ENCODE measurements around the gene PRSS57. TPM values are rescaled to one million over a fixed set of nuclear protein-coding genes. Genes with fewer than 3 reads are reported as not detected.

Gene PRSS57
- total RNA-seq, 1 experiment from 2014 or later: not detected

GRCh38 chr19:658059-658839 lies 37.0 kb downstream of the PRSS57 start:
- peaks cover 18% of the 10 kb centered on the region for H3K4me1 Mint-ChIP-seq (ENCODE audit: insufficient read depth, unreplicated experiment)
- H3K9me3 Mint-ChIP-seq (ENCODE audit: unreplicated experiment): no peaks in the 10 kb centered on the region
- no peak overlapping the region for H3K27ac Mint-ChIP-seq (ENCODE audit: low read depth, unreplicated experiment)
- BruUV-seq (replicated peaks): no TSS peak
- TF ChIP-seq CTCF (IDR thresholded peaks at IDR 0.05; ENCODE audit: unreplicated experiment): no peak
- peaks cover 28% of the 10 kb centered on the region for H3K36me3 Mint-ChIP-seq (ENCODE audit: insufficient read depth, unreplicated experiment)
- no peak overlapping the region for H3K4me3 Mint-ChIP-seq (ENCODE audit: unreplicated experiment)
- H3K27me3 Mint-ChIP-seq (ENCODE audit: insufficient read depth, unreplicated experiment): no peaks in the 10 kb centered on the region
- no peak for DNase-seq (ENCODE audit: unreplicated experiment)
- ChIA-PET CTCF (no interaction called here), POLR2A (no interaction called here)
- intact Hi-C loops (cut with micrococcal nuclease): loop anchor here (2.0 kb wide), 1 partner anchor 25 kb away; the partner anchor contains the start of gene POLRMT

GRCh38 chr19:657611-658010 lies 37.6 kb downstream of the PRSS57 start:
- H3K36me3 Mint-ChIP-seq (ENCODE audit: insufficient read depth, unreplicated experiment): peaks cover 33% of the 10 kb centered on the region
- no peak for DNase-seq (ENCODE audit: unreplicated experiment)
- H3K4me1 Mint-ChIP-seq (ENCODE audit: insufficient read depth, unreplicated experiment): peaks cover 18% of the 10 kb centered on the region
- no peak overlapping the region for H3K4me3 Mint-ChIP-seq (ENCODE audit: unreplicated experiment)
- intact Hi-C loops (cut with micrococcal nuclease): loop anchor here (2.0 kb wide), 1 partner anchor 25 kb away; the partner anchor contains the start of gene POLRMT
- ChIA-PET POLR2A (no interaction called here), CTCF (interaction anchor here (0.6 kb wide), 1 partner anchor 35 kb away, joined by 3 read pairs; no protein-coding TSS in a partner anchor)
- H3K9me3 Mint-ChIP-seq (ENCODE audit: unreplicated experiment): no peaks in the 10 kb centered on the region
- BruUV-seq (replicated peaks): no TSS peak
- no peak overlapping the region for H3K27ac Mint-ChIP-seq (ENCODE audit: low read depth, unreplicated experiment)
- H3K27me3 Mint-ChIP-seq (ENCODE audit: insufficient read depth, unreplicated experiment): no peaks in the 10 kb centered on the region
- no peak for TF ChIP-seq CTCF (IDR thresholded peaks at IDR 0.05; ENCODE audit: unreplicated experiment)

- no TSS peak for BruUV-seq (replicated peaks)
- no peak for TF ChIP-seq CTCF (IDR thresholded peaks at IDR 0.05; ENCODE audit: unreplicated experiment)
- ChIA-PET CTCF (interaction anchor here (0.6 kb wide), 1 partner anchor 34 kb away, joined by 3 read pairs; no protein-coding TSS in a partner anchor), POLR2A (no interaction called here)
- no peak for DNase-seq (ENCODE audit: unreplicated experiment)
- Mint-ChIP-seq H3K4me1 (ENCODE audit: insufficient read depth, unreplicated experiment) (peaks cover 18% of the 10 kb centered on the region), H3K4me3 (ENCODE audit: unreplicated experiment) (no peak overlapping the region), H3K36me3 (ENCODE audit: insufficient read depth, unreplicated experiment) (peaks cover 33% of the 10 kb centered on the region), H3K27ac (ENCODE audit: low read depth, unreplicated experiment) (no peak overlapping the region), H3K27me3 (ENCODE audit: insufficient read depth, unreplicated experiment) (no peaks in the 10 kb centered on the region), H3K9me3 (ENCODE audit: unreplicated experiment) (no peaks in the 10 kb centered on the region)
- intact Hi-C loops (cut with micrococcal nuclease): no loop called here
These were observed 38.3 kb downstream of the PRSS57 start for GRCh38 chr19:656751-657559.

GRCh38 chr19:655691-656090 lies 39.6 kb downstream of the PRSS57 start:
- CTCF ChIA-PET: interaction anchor here (0.6 to 0.8 kb wide), 2 partner anchors 71 to 74 kb away, joined by 3 to 5 read pairs; no protein-coding TSS in a partner anchor
- Mint-ChIP-seq H3K27ac (ENCODE audit: low read depth, unreplicated experiment) (no peak overlapping the region), H3K36me3 (ENCODE audit: insufficient read depth, unreplicated experiment) (peaks cover 42% of the 10 kb centered on the region), H3K9me3 (ENCODE audit: unreplicated experiment) (no peaks in the 10 kb centered on the region), H3K27me3 (ENCODE audit: insufficient read depth, unreplicated experiment) (no peaks in the 10 kb centered on the region), H3K4me3 (ENCODE audit: unreplicated experiment) (no peak overlapping the region), H3K4me1 (ENCODE audit: insufficient read depth, unreplicated experiment) (peaks cover 11% of the 10 kb centered on the region)
- BruUV-seq (replicated peaks): no TSS peak
- DNase-seq (ENCODE audit: unreplicated experiment): no peak
- TF ChIP-seq CTCF (IDR thresholded peaks at IDR 0.05; ENCODE audit: unreplicated experiment): no peak
- intact Hi-C loops (cut with micrococcal nuclease): no loop called here
- POLR2A ChIA-PET: no interaction called here

All from MCF 10A (cell line).